IMR-90 (cell line): ENCODE data around the gene FRYL. TPM values are rescaled to one million over a fixed set of nuclear protein-coding genes. Genes with fewer than 3 reads are reported as not detected.
"Not testable (repeated sequence)": the region's sequence is repeated elsewhere in the genome, so short reads cannot be mapped to it uniquely, and the experiment has no call there.

ENCODE experiments used
- ATAC-seq: fragments of 200-7000 bp; cut with Tn5 transposase; 2 replicates; pipeline ENCODE4 v1.9.1; 2020; ENCODE audit warnings: low read depth, mild to moderate bottlenecking, moderate library complexity
- BruUV-seq: library from RNA; stranded (reverse); fragments of 400-500 nt; replicated peaks from 2 replicates; lab custom pipeline; 2021; lab: Mats Ljungman, UMichigan
- CTCF ChIA-PET: fragments of 300-600 bp; formaldehyde crosslinking; extraction: SDS; loops from one replicate; lab custom pipeline; 2021; ENCODE audit warnings: antibody characterized with exemption; lab: Yijun Ruan, JAX
- POLR2A ChIA-PET: fragments of 300-600 bp; sonication (Branson Sonifier 250); formaldehyde crosslinking; loops from one replicate; lab custom pipeline; 2022; ENCODE audit warnings: antibody characterized with exemption; ENCODE audit not compliant: unreplicated experiment; lab: Charles Lee
- DNase-seq: peaks from one replicate; pipeline ENCODE4 v3.0.0; 2013
- H2AFZ ChIP-seq: replicated peaks from 2 replicates; pipeline ENCODE3; 2013; ENCODE audit warnings: low read length, mild to moderate bottlenecking; ENCODE audit not compliant: poor library complexity
- H2AK5ac ChIP-seq: 2 replicates; pipeline ENCODE4 v1.6.1; 2013; ENCODE audit warnings: low read depth, low read length, inconsistent platforms
- H2AK9ac ChIP-seq: replicated peaks from 2 replicates; pipeline ENCODE3; 2013; ENCODE audit warnings: mild to moderate bottlenecking, low read depth, low read length, moderate library complexity; ENCODE audit not compliant: poor library complexity
- H2BK120ac ChIP-seq: 2 replicates; pipeline ENCODE4 v1.6.1; 2013; ENCODE audit warnings: low read depth, low read length, inconsistent platforms
- H2BK15ac ChIP-seq: 3 replicates; pipeline ENCODE4 v1.6.1; 2013; ENCODE audit warnings: low read depth, low read length, inconsistent platforms
- H2BK20ac ChIP-seq: 2 replicates; pipeline ENCODE4 v1.6.1; 2013; ENCODE audit warnings: low read depth, mild to moderate bottlenecking, inconsistent platforms, low read length, moderate library complexity
- H2BK5ac ChIP-seq: 2 replicates; pipeline ENCODE4 v1.6.1; 2013; ENCODE audit warnings: mild to moderate bottlenecking, low read depth, low read length, inconsistent platforms; ENCODE audit not compliant: poor library complexity, severe bottlenecking
- H3K14ac ChIP-seq: replicated peaks from 2 replicates; pipeline ENCODE4 v1.6.1; 2013; ENCODE audit warnings: low read depth, low read length, inconsistent platforms
- H3K18ac ChIP-seq: 2 replicates; pipeline ENCODE4 v1.6.1; 2013; ENCODE audit warnings: low read depth, low read length, control low read depth
- H3K23ac ChIP-seq: 2 replicates; pipeline ENCODE4 v1.6.1; 2013; ENCODE audit warnings: low read depth, low read length, inconsistent platforms
- H3K27ac ChIP-seq: 2 replicates; pipeline ENCODE4 v1.5.1; 2013; ENCODE audit warnings: mild to moderate bottlenecking, control low read depth, low read length; ENCODE audit not compliant: insufficient read depth
- H3K27me3 ChIP-seq: 2 replicates; pipeline ENCODE4 v1.6.1; 2013; ENCODE audit warnings: low read length; ENCODE audit not compliant: control insufficient read depth, insufficient read depth
- H3K36me3 ChIP-seq: 2 replicates; pipeline ENCODE4 v1.6.1; 2013; ENCODE audit warnings: low read length, mixed read lengths; ENCODE audit not compliant: control insufficient read depth, insufficient read depth
- H3K4ac ChIP-seq: 2 replicates; pipeline ENCODE4 v1.6.1; 2013; ENCODE audit warnings: low read depth, low read length, inconsistent platforms
- H3K4me1 ChIP-seq: 2 replicates; pipeline ENCODE4 v1.6.1; 2013; ENCODE audit warnings: low read length, mixed read lengths; ENCODE audit not compliant: control insufficient read depth, insufficient read depth
- H3K4me2 ChIP-seq: 2 replicates; pipeline ENCODE4 v1.6.1; 2013; ENCODE audit warnings: low read depth, mild to moderate bottlenecking, control low read depth, low read length, moderate library complexity
- H3K4me3 ChIP-seq: 2 replicates; pipeline ENCODE4 v1.5.1; 2013; ENCODE audit warnings: low read depth, mild to moderate bottlenecking, control low read depth, low read length, moderate library complexity; ENCODE audit not compliant: insufficient read depth
- H3K56ac ChIP-seq: 2 replicates; pipeline ENCODE4 v1.6.1; 2013; ENCODE audit warnings: low read length, inconsistent platforms; ENCODE audit not compliant: insufficient read depth; ENCODE audit errors: extremely low read depth
- H3K79me1 ChIP-seq, 2 experiments: 2 replicates each; pipeline ENCODE4 v1.6.1; 2013; ENCODE audit warnings: low read length in 2 of 2, inconsistent platforms in 1 of 2, low read depth in 1 of 2
- H3K9ac ChIP-seq: 2 replicates; pipeline ENCODE4 v1.6.1; 2013; ENCODE audit warnings: low read depth, low read length, control low read depth
- H3K9me1 ChIP-seq: 2 replicates; pipeline ENCODE4 v1.6.1; 2013; ENCODE audit warnings: low read length, inconsistent platforms; ENCODE audit not compliant: insufficient read depth
- H3K9me3 ChIP-seq: 2 replicates; pipeline ENCODE4 v1.6.1; 2013; ENCODE audit warnings: low read length; ENCODE audit not compliant: control insufficient read depth, insufficient read depth
- H4K20me1 ChIP-seq: 2 replicates; pipeline ENCODE4 v1.6.1; 2013; ENCODE audit warnings: low read length, inconsistent platforms; ENCODE audit not compliant: insufficient read depth
- H4K5ac ChIP-seq: 2 replicates; pipeline ENCODE4 v1.6.1; 2013; ENCODE audit warnings: mild to moderate bottlenecking, low read depth, low read length, control low read depth
- H4K8ac ChIP-seq, 2 experiments: 2 replicates each; pipeline ENCODE4 v1.6.1; 2013; ENCODE audit warnings: low read depth in 2 of 2, low read length in 2 of 2, control low read depth in 1 of 2, inconsistent platforms in 1 of 2
- H4K91ac ChIP-seq: 2 replicates; pipeline ENCODE4 v1.6.1; 2013; ENCODE audit warnings: low read depth, low read length, inconsistent platforms; ENCODE audit not compliant: insufficient read depth
- WGBS, 2 experiments: methylation state at CpG; one replicate each; pipeline versions ENCODE4 v1.1.5 to v1.1.7; 2013; ENCODE audit warnings: missing lambda C conversion rate in 2 of 2; ENCODE audit not compliant: insufficient read length in 1 of 2; ENCODE audit errors: extremely low coverage in 2 of 2; 5-methylcytosine and 5-hydroxymethylcytosine counted together
- dilution Hi-C: fragments of 300-500 bp; cut with HindIII; formaldehyde crosslinking; loops from one replicate; pipeline ENCODE4 v1.14.3; 2018; ENCODE audit warnings: low sequenced_read_pairs; ENCODE audit not compliant: unreplicated experiment
- in situ Hi-C: fragments of 300-500 bp; cut with MboI; formaldehyde crosslinking; loops from 3 replicates; pipeline ENCODE4 v1.14.3; 2019; ENCODE audit warnings: low sequenced_read_pairs, inconsistent platforms, mixed read lengths
- intact Hi-C: fragments of 100-400 bp; cut with micrococcal nuclease; formaldehyde crosslinking; loops from 2 replicates; pipeline ENCODE4 v1.10.0; 2022
- polyA plus RNA-seq, 3 experiments: library from polyadenylated mRNA; depleted of rRNA; stranded (reverse); fragments of >200 nt; gene quantifications; 2 replicates each; pipeline ENCODE4 v1.2.3, GENCODE V29; 2012; ENCODE audit warnings: low replicate concordance in 1 of 3
- total RNA-seq: library from RNA; depleted of rRNA; stranded (reverse); fragments of >200 nt; gene quantifications from 2 replicates; pipeline ENCODE4 v1.2.3, GENCODE V29; 2012

FRYL gene
- total and polyA plus RNA-seq, 2 of the 4 experiments (the other 2 are of a cell fraction): 9.9 to 77.4 TPM

GRCh38 chr4:48451656-48452055, 328.4 kb downstream of the FRYL start:
- H3K36me3 ChIP-seq, BruUV-seq, H3K14ac ChIP-seq, H2AFZ ChIP-seq, H3K4ac ChIP-seq, H3K56ac ChIP-seq, ATAC-seq, H3K27me3 ChIP-seq, H3K9me3 ChIP-seq, H3K23ac ChIP-seq, CTCF ChIA-PET, H4K91ac ChIP-seq, H3K4me3 ChIP-seq, H2BK120ac ChIP-seq, H3K9ac ChIP-seq, H3K79me1 ChIP-seq, H2BK5ac ChIP-seq, H4K5ac ChIP-seq, H2BK20ac ChIP-seq, DNase-seq, dilution Hi-C loops, H3K18ac ChIP-seq, H2AK5ac ChIP-seq, in situ Hi-C loops, H3K27ac ChIP-seq, H3K4me1 ChIP-seq, H3K9me1 ChIP-seq, H4K20me1 ChIP-seq, H2AK9ac ChIP-seq, H2BK15ac ChIP-seq, H3K4me2 ChIP-seq, H4K8ac ChIP-seq, POLR2A ChIA-PET: not testable (repeated sequence)
- WGBS, 2 experiments: no CpG with 5 or more reads among the region's 3 CpGs
- intact Hi-C loops: loop anchor here (10.0 kb wide), 1 partner anchor 53 kb away; no protein-coding TSS in a partner anchor
